Panc1 (cell line): ENCODE data around the gene RCBTB2.

Experiments
- POLR2AphosphoS5 ChIP-seq: IDR thresholded peaks from 2 replicates; pipeline ENCODE4 v1.6.1; 2012; ENCODE audit warnings: mild to moderate bottlenecking, low read depth, low read length, moderate library complexity
- SIN3A ChIP-seq: IDR thresholded peaks from 2 replicates; pipeline ENCODE4 v1.6.1; 2012; ENCODE audit warnings: low read depth, mild to moderate bottlenecking, low read length, moderate library complexity, borderline replicate concordance; ENCODE audit not compliant: insufficient read depth
- TCF7L2 ChIP-seq: IDR thresholded peaks from 2 replicates; pipeline ENCODE4 v1.6.1; 2011; ENCODE audit warnings: mild to moderate bottlenecking, low read depth, low read length, inconsistent platforms
- TF ChIP-seq, protein P1 (sequence below), 2 experiments: IDR thresholded peaks; 2 replicates each; pipeline ENCODE4 v1.6.1; 2011 to 2012; ENCODE audit warnings: low read depth in 2 of 2, control low read depth in 1 of 2, low read length in 1 of 2, mild to moderate bottlenecking in 1 of 2, moderate library complexity in 1 of 2; ENCODE audit not compliant: insufficient read depth in 1 of 2
- TF ChIP-seq, protein P2 (sequence below): fragments of 450-650 bp; IDR thresholded peaks from 2 replicates; pipeline ENCODE4 v1.5.1; 2017; ENCODE audit warnings: mild to moderate bottlenecking

DNA sequence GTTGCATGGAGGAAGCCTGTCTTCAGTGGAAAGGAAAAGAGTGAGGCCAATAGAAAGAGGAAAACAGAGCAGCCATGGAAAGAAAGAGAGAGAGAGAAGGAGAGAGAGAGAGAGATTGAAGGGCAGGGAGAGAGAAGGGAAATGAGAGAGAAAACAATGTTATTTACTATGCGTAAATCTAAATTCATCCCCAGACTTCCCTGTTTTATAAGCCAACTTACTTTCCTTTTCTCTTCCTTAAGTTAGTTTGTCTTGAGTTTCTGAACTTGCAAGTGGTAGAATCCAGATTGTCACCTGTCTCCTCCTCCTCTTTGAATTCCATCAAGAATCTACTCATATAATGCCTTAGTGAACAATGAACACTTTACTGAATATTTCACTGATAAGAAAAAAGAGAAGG, 16.8 kb upstream of the RCBTB2 start:
- TF ChIP-seq, protein P1, sequence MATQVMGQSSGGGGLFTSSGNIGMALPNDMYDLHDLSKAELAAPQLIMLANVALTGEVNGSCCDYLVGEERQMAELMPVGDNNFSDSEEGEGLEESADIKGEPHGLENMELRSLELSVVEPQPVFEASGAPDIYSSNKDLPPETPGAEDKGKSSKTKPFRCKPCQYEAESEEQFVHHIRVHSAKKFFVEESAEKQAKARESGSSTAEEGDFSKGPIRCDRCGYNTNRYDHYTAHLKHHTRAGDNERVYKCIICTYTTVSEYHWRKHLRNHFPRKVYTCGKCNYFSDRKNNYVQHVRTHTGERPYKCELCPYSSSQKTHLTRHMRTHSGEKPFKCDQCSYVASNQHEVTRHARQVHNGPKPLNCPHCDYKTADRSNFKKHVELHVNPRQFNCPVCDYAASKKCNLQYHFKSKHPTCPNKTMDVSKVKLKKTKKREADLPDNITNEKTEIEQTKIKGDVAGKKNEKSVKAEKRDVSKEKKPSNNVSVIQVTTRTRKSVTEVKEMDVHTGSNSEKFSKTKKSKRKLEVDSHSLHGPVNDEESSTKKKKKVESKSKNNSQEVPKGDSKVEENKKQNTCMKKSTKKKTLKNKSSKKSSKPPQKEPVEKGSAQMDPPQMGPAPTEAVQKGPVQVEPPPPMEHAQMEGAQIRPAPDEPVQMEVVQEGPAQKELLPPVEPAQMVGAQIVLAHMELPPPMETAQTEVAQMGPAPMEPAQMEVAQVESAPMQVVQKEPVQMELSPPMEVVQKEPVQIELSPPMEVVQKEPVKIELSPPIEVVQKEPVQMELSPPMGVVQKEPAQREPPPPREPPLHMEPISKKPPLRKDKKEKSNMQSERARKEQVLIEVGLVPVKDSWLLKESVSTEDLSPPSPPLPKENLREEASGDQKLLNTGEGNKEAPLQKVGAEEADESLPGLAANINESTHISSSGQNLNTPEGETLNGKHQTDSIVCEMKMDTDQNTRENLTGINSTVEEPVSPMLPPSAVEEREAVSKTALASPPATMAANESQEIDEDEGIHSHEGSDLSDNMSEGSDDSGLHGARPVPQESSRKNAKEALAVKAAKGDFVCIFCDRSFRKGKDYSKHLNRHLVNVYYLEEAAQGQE (IDR thresholded peaks at IDR 0.05; ENCODE audit: insufficient read depth in 1 of 2, low read depth in 2 of 2, low read length in 1 of 2), result no peak
- TF ChIP-seq, protein P2, sequence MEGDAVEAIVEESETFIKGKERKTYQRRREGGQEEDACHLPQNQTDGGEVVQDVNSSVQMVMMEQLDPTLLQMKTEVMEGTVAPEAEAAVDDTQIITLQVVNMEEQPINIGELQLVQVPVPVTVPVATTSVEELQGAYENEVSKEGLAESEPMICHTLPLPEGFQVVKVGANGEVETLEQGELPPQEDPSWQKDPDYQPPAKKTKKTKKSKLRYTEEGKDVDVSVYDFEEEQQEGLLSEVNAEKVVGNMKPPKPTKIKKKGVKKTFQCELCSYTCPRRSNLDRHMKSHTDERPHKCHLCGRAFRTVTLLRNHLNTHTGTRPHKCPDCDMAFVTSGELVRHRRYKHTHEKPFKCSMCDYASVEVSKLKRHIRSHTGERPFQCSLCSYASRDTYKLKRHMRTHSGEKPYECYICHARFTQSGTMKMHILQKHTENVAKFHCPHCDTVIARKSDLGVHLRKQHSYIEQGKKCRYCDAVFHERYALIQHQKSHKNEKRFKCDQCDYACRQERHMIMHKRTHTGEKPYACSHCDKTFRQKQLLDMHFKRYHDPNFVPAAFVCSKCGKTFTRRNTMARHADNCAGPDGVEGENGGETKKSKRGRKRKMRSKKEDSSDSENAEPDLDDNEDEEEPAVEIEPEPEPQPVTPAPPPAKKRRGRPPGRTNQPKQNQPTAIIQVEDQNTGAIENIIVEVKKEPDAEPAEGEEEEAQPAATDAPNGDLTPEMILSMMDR, result no peak
- no peak for TF ChIP-seq TCF7L2
- TF ChIP-seq POLR2AphosphoS5, result no peak
- TF ChIP-seq SIN3A, result no peak
